ENCODE data around the gene ACCSL.
A peak's percentile ranks its signal among the peaks of the same experiment; 100 is the strongest.

The ACCSL gene

DNA sequence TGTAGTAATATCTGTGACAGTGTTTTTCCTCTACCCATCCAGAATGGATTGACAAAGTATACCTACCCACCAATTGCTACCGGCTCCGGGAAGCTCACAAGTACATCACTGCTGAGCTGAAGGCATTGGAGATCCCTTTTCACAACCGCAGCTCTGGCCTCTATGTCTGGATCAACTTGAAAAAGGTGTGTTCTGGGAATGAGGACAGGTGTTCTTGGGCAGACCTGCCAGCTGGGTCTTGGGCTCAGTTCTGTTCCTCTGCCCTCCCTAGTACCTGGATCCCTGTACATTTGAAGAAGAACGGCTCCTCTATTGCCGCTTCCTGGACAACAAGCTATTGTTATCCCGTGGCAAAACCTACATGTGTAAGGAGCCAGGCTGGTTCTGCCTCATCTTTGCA lies 10.5 kb downstream of the ACCSL start:
- DNase-seq (ENCODE audit: low read depth) = no peak

GRCh38 chr11:44065161-44065661 lies 17.4 kb downstream of the ACCSL start:
- DNase-seq (ENCODE audit: low read depth) = no peak

DNA sequence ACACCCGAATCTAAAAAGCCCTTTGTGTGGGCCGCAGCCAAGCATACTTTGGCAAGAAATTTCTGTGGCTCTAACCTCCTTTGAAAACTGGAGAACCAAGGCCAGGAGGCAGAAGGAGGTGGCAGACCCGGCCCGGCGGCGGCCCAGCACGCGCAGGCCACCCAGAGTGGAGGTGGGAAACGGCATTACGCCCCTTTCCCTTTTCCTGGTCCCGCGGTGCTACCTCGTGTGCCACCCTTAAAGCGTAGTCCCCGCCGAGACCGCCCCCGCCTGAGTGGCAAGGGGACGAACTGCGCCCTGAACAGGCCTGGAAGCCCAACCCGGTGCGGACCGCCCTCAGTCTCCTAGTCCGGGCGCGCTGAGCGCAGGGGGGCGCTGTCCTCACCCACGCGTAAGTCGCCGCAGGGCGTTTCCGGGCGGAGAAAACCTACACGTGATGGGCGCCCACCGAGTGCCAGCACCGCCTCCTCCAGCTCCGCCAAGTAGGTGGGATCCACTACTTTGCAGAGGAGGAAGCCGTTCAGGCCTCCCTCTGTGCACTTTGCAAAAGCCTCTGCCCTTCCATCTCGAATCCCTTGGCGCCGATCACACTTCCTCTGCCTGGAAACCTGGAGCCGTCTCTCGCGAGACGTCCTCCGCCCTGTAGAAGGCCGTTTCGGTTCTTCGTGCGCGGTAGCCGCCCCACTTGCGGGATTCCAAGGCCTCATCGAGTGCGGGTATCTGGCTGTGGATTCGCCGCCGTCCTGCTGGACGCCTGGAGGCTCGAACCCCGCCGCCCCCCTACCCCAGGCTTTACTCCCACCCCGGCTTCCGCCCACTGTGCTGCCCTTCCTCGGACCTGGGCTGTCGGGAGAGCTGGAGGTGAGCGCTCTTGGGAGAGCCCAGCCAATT lies 18.3 kb downstream of the ACCSL start, which contains the start of gene ACCS:
Gene ACCS (plus strand): TSS at position 430 of the 891 bp plus-strand sequence. CDS start 1,358 bp downstream, outside the sequence.
- peak; percentile 72 for DNase-seq (ENCODE audit: low read depth)

- DNase-seq (ENCODE audit: low read depth) = no peak
These were observed 19.0 kb downstream of the ACCSL start for GRCh38 chr11:44066732-44067141.

- no peak for DNase-seq (ENCODE audit: low read depth)
These were observed 19.5 kb downstream of the ACCSL start for GRCh38 chr11:44067266-44067665.

DNA sequence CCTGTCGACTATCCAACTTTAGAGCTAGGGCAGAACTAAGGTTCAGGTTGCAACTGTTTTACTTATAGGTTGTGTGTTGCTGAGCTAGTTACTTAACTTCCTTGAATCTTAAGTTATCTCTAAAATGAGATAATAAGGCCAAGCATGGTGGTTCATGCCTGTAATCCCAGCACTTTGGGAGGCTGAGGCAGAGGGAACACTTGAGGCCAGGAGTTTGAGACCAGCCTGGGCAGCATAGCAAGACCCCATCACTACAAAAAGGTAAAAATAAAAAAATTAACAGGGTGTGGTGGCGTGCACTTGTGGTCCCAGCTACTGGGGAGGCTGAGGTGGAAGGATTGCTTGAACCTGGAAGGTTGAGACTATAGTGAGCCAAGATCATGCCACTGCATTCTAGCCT lies 20.4 kb downstream of the ACCSL start:
- DNase-seq (ENCODE audit: low read depth) = no peak

GRCh38 chr11:44071157-44071556 lies 23.4 kb downstream of the ACCSL start:
- no peak for DNase-seq (ENCODE audit: low read depth)

GRCh38 chr11:44072757-44073658 lies 25.2 kb downstream of the ACCSL start:
- DNase-seq (ENCODE audit: low read depth) = no peak

GRCh38 chr11:44078794-44079193 lies 31.0 kb downstream of the ACCSL start:
- DNase-seq (ENCODE audit: low read depth) = no peak

GRCh38 chr11:44079376-44079775 lies 31.6 kb downstream of the ACCSL start:
- no peak for DNase-seq (ENCODE audit: low read depth)

- DNase-seq (ENCODE audit: low read depth) = no peak
These were observed 33.2 kb downstream of the ACCSL start for GRCh38 chr11:44080951-44081350.

- no peak for DNase-seq (ENCODE audit: low read depth)
These were observed 34.9 kb downstream of the ACCSL start for GRCh38 chr11:44082645-44083044.

GRCh38 chr11:44083433-44083832 lies 35.7 kb downstream of the ACCSL start:
- DNase-seq (ENCODE audit: low read depth) = no peak

- no peak for DNase-seq (ENCODE audit: low read depth)
These were observed 36.1 kb downstream of the ACCSL start for GRCh38 chr11:44083906-44084305.

- DNase-seq (ENCODE audit: low read depth) = no peak
These were observed 37.5 kb downstream of the ACCSL start for GRCh38 chr11:44085330-44085729.

GRCh38 chr11:44088377-44088776 lies 40.6 kb downstream of the ACCSL start:
- no peak for DNase-seq (ENCODE audit: low read depth)

- no peak for DNase-seq (ENCODE audit: low read depth)
These were observed 41.1 kb downstream of the ACCSL start for GRCh38 chr11:44088871-44089270.

GRCh38 chr11:44090539-44090938 lies 42.8 kb downstream of the ACCSL start:
- DNase-seq (ENCODE audit: low read depth) = no peak

GRCh38 chr11:44094260-44094868 lies 46.6 kb downstream of the ACCSL start:
- DNase-seq (ENCODE audit: low read depth) = peak; percentile 56

DNA sequence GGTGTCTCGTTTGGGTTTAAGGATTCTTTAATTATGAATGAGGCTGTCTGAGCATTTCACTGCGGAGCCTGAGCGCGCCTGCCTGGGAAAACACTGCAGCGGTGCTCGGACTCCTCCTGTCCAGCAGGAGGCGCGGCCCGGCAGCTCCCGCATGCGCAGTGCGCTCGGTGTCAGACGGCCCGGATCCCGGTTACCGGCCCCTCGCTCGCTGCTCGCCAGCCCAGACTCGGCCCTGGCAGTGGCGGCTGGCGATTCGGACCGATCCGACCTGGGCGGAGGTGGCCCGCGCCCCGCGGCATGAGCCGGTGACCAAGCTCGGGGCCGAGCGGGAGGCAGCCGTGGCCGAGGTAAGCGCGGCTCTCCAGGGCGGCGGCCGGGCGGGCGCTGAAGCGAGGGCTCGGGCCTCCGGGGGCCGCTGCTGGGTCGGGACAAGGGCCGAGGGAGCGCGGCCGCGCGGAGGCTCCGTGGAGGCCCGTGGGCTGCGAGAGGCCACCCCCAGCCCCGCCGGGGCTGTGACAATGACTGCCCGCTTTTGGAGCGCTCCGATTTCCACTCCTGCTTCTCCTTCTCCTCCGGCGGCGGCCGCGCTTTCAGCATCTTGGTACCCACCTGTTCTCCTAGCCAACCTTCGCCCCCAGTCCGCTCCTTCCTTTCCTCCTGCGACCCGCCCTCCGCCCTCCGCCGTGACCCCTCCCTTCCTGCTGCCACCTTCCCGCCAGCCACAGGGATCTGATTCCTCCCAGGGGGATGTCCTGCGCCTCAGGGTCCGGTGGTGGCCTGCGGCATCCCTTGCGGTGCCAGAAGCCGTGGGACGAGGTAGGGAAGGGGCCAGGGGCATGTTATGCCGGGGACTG lies 48.0 kb downstream of the ACCSL start, which contains the start of gene EXT2:
Gene EXT2 (plus strand): TSS at position 173 of the 854 bp plus-strand sequence. CDS start 12,035 bp downstream, outside the sequence.
- DNase-seq (ENCODE audit: low read depth) = peak; percentile 80
